Mesothelial cell of epicardium (in vitro differentiated cells): ENCODE data around the gene LIN9. TPM values are rescaled to one million over a fixed set of nuclear protein-coding genes. Genes with fewer than 3 reads are reported as not detected.

Source experiments
- DNase-seq, 2 experiments: peaks; one replicate each; pipeline ENCODE4 v3.0.0; 2021; ENCODE audit warnings: low spot score in 2 of 2; ENCODE audit not compliant: unreplicated experiment in 2 of 2
- H3K27ac Mint-ChIP-seq: 2 replicates; pipeline ENCODE4 v1.8.0; 2021; ENCODE audit warnings: mixed read lengths
- H3K27me3 Mint-ChIP-seq: 2 replicates; pipeline ENCODE4 v1.8.0; 2021; ENCODE audit warnings: low read depth, mixed read lengths
- H3K36me3 Mint-ChIP-seq: 2 replicates; pipeline ENCODE4 v1.8.0; 2021; ENCODE audit warnings: mixed read lengths
- H3K4me1 Mint-ChIP-seq: 2 replicates; pipeline ENCODE4 v1.8.0; 2021; ENCODE audit warnings: mixed read lengths
- H3K4me3 Mint-ChIP-seq: 2 replicates; pipeline ENCODE4 v1.8.0; 2021; ENCODE audit warnings: mild to moderate bottlenecking, moderate library complexity, mixed read lengths
- H3K9me3 Mint-ChIP-seq: 2 replicates; pipeline ENCODE4 v1.8.0; 2021; ENCODE audit warnings: mixed read lengths
- total RNA-seq: library from RNA; stranded (reverse); gene quantifications from 3 replicates; pipeline ENCODE4 v1.2.1, GENCODE V29; 2021
- TF ChIP-seq, protein P1 (sequence below): fragments of 200-600 bp; sonication (generic); IDR thresholded peaks from one replicate; pipeline ENCODE4 v1.5.0; 2021; ENCODE audit warnings: antibody characterized with exemption; ENCODE audit not compliant: unreplicated experiment

LIN9 gene
- total RNA-seq, 1 donor from 2014 or later = 8.9 TPM

DNA sequence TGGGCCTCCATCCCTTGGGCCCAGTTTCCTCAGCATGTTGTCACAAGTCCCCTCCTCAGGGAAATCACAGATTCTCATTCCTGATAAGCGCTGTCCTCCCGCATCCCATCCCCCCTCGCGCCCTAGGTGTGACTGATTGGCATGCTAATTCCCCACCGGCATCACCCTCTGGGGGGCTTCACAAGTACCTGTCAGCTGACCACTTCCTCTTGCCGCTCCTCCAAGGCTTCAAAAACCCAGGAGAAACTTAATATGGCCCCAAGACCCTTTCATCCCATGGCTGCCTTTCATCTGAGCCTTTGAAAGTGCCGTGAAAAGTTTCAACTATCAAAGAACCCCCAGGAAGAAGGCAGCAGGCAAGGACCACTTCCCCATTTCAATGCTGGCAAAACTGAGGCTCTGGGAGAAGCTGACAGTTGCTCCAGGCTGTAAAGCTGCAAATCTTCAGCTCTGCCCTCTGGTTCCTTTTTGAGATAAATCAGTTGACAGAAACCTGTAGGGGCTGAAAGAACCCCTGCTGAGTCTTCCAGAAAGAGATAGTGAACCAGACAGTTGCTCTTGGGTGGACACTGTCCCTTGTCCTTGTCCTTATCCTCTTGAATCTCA lies 98.3 kb downstream of the LIN9 start:
- H3K4me1 Mint-ChIP-seq = peaks cover 14% of the 10 kb centered on the region
- no peak for DNase-seq
- H3K9me3 Mint-ChIP-seq = no peaks in the 10 kb centered on the region
- H3K27ac Mint-ChIP-seq = no peak overlapping the region
- TF ChIP-seq, protein P1, sequence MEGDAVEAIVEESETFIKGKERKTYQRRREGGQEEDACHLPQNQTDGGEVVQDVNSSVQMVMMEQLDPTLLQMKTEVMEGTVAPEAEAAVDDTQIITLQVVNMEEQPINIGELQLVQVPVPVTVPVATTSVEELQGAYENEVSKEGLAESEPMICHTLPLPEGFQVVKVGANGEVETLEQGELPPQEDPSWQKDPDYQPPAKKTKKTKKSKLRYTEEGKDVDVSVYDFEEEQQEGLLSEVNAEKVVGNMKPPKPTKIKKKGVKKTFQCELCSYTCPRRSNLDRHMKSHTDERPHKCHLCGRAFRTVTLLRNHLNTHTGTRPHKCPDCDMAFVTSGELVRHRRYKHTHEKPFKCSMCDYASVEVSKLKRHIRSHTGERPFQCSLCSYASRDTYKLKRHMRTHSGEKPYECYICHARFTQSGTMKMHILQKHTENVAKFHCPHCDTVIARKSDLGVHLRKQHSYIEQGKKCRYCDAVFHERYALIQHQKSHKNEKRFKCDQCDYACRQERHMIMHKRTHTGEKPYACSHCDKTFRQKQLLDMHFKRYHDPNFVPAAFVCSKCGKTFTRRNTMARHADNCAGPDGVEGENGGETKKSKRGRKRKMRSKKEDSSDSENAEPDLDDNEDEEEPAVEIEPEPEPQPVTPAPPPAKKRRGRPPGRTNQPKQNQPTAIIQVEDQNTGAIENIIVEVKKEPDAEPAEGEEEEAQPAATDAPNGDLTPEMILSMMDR = no peak
- no peaks in the 10 kb centered on the region for H3K36me3 Mint-ChIP-seq
- H3K27me3 Mint-ChIP-seq = no peaks in the 10 kb centered on the region
- no peak overlapping the region for H3K4me3 Mint-ChIP-seq

DNA sequence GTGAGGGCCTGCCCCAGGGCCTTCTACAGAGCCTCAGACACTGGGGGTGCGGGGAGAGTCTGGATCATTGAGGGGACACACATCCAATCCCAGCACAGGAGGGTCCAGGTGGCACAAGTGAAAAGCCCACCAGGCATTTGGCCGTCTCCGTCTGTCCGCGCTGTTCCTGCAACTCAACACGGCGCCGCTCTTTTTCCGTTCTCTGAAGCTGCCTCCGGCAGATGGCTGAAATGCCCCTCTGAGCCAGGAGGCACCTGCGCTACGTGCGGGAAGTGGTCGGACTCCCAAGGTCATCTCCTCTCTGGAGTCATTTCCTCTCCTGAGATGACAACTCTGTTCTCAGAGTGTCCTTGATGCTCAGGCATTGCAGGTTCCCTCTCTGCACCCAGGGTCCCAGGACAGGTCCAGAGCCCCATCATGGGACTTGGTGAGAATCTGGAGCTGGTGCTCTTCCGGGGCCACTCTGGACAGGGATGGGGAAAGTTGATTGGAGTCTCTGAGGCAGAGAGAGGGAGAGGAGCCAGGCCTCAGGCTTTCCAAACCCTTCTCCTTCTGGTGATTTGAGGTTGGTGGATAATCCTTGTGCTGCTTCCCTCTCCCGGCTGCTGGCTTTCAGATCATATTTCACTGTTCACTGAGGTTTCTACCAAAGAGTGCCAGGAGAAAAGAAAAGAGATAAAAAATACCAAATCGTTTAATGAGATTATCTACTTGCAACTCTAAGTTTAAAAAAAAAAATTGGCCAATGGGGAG lies 99.5 kb downstream of the LIN9 start:
- Mint-ChIP-seq H3K36me3 (no peaks in the 10 kb centered on the region), H3K27ac (peak overlapping the region; percentile 11), H3K4me3 (no peak overlapping the region), H3K4me1 (peaks cover 10% of the 10 kb centered on the region), H3K9me3 (no peaks in the 10 kb centered on the region), H3K27me3 (no peaks in the 10 kb centered on the region)
- DNase-seq = no peak
- TF ChIP-seq, protein P1 = no peak

DNA sequence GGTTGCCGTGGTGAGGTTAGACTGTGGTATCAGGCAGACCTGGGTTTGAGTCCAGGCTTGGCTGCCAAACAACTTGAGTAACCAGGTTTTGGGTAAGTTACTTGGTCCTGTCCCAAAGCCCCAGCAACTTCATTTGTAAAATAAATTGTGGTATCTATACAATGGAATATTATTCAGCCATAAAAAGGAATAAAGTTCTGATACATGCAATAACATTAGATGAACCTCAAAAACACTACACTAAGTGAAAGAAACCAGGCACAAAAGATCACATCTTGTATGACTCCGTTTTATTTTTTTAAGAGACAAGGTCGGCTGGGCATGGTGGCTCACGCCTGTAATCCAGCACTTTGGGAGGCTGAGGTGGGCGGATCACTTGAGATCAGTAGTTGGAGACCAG lies 101.9 kb downstream of the LIN9 start:
- no peaks in the 10 kb centered on the region for H3K36me3 Mint-ChIP-seq
- no peaks in the 10 kb centered on the region for H3K9me3 Mint-ChIP-seq
- no peaks in the 10 kb centered on the region for H3K27me3 Mint-ChIP-seq
- H3K27ac Mint-ChIP-seq = no peak overlapping the region
- H3K4me1 Mint-ChIP-seq = peaks cover 8% of the 10 kb centered on the region
- TF ChIP-seq, protein P1 = no peak
- DNase-seq = no peak
- H3K4me3 Mint-ChIP-seq = no peak overlapping the region

DNA sequence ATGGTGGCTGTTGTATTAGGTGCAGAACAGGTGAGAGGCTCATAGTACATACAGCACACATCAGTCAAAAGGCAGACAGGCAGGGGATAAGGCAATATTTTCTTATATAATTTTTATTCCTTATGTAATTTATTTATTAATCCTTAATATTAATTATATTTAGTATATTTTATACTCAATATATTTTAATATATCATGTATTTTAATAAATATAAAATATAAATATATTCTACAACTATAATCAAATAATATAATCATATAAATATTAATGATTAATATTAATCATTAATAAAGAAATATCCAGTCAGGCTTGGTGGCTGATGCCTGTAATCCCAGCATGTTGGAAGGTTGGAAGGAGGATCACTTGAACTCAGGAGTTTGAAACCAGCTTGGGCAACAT lies 104.8 kb downstream of the LIN9 start:
- no peak overlapping the region for H3K27ac Mint-ChIP-seq
- H3K9me3 Mint-ChIP-seq = no peaks in the 10 kb centered on the region
- TF ChIP-seq, protein P1 = no peak
- no peaks in the 10 kb centered on the region for H3K27me3 Mint-ChIP-seq
- no peaks in the 10 kb centered on the region for H3K4me1 Mint-ChIP-seq
- no peaks in the 10 kb centered on the region for H3K36me3 Mint-ChIP-seq
- no peak for DNase-seq
- H3K4me3 Mint-ChIP-seq = no peak overlapping the region

DNA sequence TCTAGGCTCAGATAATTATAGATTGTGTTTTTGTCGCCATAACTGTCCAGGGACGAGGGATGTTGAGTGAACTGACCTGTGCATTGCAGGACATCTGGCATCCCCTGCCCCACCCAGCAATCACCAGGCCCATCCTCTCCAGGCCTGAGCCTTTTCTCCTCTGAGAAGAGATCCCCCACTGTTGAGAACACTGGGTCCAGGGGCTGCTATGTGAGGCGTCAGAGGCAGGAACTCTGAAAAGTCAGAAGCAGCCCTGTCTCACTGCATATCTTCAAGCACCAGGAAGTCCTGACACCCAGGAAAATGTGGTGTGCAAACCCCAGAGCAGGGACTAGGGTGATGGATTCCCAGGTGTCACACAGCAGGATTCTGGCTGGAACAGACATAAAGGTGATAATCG lies 105.3 kb downstream of the LIN9 start:
- Mint-ChIP-seq H3K36me3 (no peaks in the 10 kb centered on the region), H3K9me3 (no peaks in the 10 kb centered on the region), H3K27ac (no peak overlapping the region), H3K4me1 (no peaks in the 10 kb centered on the region), H3K27me3 (no peaks in the 10 kb centered on the region), H3K4me3 (no peak overlapping the region)
- TF ChIP-seq, protein P1 = no peak
- no peak for DNase-seq
